NCI-H128 (cell line): ENCODE results near the gene PRKCB.
"Not testable (repeated sequence)": the region's sequence is repeated elsewhere in the genome, so short reads cannot be mapped to it uniquely, and the experiment has no call there.

ENCODE experiments used
- DNase-seq: peaks from one replicate; lab custom pipeline; 2025; ENCODE audit not compliant: unreplicated experiment; lab: John Stamatoyannopoulos, UW

Gene PRKCB

DNA sequence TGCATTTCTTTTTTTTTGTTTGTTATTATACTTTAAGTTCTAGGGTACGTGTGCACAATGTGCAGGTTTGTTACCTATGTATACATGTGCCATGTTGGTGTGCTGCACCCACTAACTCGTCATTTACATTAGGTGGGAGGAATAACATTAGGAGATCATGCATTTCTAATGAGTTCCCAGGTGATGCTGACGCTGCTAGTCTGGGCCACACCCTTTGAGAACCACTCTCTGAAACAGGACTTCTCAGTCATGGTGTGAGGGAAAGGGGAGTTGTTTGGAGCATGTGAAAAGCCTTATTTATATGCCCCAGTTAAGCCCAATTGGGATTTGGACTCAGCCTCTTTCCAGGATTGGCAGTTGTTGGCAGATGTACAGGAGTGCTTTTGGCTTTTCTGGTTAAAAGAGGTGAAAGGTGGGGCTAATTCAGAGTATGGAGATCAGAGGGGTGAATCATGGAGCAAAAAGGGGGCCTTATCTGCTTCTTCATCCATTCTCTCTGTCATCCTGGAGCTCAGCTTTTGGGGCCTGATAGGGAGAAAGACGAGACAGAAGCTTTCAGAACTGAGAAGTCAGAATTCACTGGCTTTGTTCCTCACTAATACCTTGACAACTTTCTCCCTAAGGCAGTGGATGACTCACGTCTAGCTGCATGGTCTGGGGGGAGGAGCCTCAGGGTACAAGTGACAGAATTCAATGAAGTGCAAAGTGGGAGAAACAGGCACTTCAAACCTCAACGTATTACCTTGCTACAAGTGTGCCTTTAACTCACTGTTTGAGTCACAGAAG lies 240.3 kb downstream of the PRKCB start:
- no peak for DNase-seq

DNA sequence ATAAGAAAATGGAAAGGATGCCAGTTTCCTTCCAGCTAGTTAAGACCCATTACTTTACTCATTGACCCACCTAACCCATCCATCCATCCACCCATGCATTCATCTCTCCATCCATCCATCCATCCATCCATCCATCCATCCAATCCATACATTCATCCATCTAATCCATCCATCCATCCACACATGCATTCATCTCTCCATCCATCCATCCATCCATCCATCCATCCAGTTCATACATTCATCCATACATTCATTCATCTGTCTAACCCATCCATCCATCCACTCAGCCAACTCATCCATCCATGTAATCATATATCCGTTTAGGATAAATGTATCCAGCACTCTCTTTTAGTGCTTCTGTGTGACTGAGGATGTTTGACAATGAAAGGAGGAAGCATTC lies 241.5 kb downstream of the PRKCB start:
- DNase-seq = no peak

DNA sequence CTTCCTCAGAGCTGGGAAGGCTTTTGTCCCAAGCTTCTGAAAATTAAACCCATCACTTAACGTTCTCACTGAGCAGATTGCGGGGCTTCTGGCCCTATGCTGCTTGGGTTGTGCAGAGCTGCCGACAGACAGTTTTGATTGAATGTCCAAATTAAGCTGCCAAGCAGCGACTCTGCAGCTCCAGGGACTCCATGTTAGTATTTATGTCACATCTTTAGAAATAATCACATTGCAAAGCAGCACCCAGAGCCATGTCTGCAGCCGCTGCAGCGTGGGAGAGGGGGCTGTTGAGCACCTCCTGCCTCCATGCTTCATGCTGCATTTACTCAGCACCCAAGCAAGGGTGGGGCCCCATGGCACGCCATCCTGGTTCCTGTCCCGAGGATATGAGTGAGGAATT lies 242.2 kb downstream of the PRKCB start:
- DNase-seq = no peak

DNA sequence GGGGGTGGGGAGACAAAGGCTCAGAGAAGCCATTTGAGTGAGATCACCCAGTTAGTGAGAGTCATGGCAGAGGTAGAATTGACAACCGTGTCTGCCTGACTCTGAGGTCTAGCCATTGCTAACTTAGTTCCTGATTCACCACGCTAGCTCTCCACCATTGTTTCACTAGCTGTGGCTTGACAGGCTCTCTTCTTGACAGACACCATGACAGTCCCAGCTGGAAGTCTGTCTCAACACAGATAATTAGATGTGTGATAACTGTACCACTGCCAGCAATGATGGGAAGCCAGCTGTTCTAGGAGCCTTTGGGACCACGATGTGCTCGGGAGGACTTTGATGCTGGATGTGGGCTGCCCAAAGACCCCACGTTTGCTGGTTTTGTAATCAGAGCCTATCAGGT lies 249.9 kb downstream of the PRKCB start:
- DNase-seq = no peak

DNA sequence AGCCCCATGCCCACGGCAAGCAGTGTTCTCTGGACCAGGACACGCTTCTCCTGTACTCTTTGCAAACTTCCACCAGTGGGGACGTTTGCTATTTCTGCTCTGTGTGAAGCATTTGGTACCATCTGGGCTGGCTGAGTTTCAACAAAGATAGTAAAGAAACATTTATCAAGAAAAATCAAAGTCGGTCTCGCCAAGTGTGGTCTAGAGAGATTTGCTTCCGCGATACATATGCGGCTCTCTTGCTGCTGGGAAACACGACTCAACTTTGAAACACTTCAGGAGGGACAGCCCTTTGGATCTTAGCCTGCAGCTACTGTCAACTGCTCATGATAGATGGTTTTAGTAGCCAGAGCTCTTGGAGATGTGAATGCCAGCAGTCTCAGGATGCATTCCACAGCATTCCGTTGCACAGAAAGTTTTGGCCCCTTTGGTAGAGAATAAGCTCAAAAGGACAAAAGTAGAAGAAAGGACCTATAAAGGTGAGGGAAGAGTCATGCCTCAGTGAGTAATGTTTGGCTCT lies 252.2 kb downstream of the PRKCB start:
- no peak for DNase-seq

DNA sequence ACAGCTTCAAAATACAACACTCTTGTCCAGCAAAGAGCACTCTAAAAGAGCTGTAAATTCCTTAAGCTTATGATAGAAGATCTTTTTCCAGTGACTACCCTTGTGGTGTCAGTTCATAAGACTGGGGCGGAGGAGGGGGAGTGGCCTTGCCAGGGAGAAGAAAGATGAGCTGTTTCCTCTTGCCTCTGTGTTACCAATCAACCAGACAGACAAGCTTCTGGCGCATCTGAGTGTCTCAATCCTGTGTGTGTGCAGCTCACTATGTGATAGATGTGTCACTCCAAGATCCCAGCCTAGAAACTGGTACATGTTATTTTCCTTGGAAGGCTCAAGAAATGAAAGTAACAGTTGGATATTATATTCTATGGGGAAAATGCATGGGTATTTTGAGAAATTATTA lies 253.0 kb downstream of the PRKCB start:
- DNase-seq = no peak

DNA sequence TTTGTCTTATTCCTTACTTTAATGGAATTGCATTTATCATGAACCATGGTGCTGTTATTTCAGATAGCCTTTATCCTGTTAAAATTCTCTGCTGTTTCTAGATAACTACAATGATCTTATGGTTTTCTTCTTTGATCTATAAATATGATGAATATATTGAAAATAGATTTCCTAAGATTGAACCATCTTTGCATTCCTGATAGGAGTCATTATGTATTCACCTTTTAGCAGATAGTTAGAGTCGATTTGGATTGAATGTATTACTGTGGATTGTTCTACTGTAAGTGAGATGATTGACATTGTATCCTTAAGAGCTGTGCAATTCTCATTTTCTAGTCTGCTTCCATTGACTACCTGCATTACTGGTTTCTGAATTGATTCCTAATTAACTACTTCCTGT lies 255.3 kb downstream of the PRKCB start:
- no peak for DNase-seq

DNA sequence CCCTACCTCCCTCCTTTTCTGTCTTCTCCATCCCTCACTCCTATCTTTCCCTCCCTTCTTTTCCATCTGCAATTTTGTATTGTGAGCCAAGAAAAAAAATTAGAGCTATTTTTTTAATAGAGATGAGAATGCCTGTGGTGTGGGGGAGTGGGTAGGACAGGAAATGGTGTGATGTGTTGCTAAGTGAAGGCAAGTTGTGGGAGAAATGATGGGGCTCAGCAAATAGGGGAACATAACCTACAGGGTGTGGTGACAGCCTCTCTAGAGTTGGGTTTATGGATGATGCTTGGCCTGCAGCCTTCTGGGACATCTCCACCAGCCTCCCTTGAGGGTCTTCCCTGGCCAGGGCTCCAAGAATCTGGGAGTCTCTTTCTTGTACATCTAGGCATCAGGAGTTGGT lies 257.3 kb downstream of the PRKCB start:
- no peak for DNase-seq

DNA sequence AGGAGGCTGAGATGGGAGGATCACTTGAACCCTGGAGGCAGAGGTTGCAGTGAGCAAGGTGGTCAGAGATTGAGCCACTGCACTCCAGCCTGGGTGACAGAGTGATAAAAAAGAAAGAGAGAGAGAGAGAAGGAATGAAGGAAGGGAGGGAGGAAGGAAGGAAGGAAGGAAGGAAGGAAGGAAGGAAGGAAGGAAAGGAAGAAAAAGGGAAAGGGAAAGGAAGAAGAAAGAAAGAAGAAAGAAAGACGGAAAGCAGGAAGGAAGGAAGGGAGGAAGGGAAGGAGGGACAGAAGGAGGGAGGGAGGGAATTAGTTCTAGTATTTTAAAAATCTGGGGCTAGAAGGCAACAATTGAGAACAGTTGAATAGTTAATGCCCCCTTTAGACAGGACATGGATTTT lies 258.9 kb downstream of the PRKCB start:
- DNase-seq = no peak

DNA sequence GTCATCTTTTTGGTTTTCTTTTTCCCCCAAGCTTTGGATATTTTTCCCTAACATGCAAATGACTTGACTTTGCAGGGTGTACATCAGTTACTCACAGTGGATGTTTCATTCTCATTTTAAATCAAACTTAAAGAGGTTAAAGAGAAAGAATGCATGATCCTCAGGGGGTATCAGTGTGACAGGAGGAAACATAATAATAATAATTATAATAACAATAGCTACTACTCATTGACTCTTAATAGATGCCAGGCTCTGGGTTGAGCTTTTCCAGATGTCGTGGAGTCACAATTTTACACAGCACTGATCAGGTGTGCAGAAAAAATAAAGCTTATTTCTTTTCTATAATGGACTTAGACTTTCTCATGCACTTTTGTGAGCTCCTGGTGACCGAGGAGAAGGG lies 263.1 kb downstream of the PRKCB start:
- DNase-seq = no peak

DNA sequence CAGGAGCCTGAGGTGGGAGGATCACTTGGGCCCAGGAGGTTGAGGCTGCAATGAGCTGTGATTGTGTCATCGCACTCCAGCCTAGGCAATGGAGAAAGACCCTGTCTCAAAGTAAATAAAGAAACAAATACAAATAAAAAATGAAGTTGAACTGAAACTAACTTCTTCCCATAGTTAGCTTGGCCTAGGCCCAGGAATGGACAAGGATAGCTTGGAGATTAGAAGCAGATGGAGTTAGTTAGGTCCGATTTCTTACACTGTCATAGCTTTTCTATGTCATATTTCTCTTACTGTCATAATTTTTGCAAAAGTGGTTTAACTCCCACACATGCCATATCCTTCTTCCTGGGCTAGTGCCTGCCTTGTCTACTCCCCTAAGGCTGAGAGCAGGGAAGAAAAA lies 265.6 kb downstream of the PRKCB start:
- no peak for DNase-seq

DNA sequence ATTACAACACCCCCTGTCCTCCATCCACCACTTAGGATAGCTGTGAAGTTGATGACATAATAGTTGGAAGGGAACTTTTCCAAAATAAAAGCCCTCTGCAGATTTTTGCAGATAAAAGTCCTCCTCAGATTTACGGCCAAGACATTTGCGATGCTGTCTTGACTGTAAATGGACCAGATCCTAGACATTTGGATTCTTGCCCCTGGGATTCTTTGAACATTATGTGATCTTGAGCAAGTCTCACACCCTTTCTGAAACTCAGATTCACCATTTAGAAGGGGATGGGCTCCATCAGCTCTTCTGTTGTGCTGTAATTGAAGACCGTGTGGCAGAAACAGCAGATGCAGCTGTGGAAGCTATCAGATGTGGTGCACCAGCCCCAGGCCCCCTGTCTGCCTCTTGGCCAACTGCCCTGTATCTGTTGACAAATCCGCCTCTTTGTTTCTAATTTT lies 266.5 kb downstream of the PRKCB start:
- DNase-seq = no peak

DNA sequence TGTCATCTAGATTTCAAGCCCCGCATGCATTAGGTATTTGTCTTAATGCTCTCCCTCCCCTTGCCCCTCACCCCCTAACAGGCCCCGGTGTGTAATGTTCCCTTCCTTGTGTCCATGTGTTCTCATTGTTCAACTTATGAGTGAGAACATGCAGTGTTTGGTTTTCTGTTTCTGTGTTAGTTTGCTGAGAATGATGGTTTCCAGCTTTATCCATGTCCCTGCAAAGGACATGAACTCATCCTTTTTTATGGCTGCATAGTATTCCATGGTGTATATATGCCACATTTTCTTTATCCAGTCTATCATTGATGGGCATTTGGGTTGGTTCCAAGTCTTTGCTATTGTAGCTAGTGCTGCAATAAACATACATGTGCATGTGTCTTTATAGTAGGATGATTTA lies 269.7 kb downstream of the PRKCB start:
- not testable (repeated sequence) for DNase-seq

DNA sequence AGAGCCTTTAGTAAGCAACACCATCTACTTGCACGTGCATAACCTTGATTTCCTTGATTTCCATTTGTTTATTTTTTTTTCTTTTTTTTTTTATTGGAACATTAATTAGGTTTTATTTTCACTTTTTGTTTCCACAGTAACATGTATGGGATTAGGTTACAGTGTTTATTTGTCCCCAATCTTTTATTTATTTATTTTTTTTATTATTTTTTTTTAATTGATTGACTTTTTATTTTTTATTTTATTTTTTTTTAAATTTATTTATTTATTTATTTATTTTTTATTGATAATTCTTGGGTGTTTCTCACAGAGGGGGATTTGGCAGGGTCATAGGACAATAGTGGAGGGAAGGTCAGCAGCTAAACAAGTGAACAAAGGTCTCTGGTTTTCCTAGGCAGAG lies 272.3 kb downstream of the PRKCB start:
- not testable (repeated sequence) for DNase-seq

DNA sequence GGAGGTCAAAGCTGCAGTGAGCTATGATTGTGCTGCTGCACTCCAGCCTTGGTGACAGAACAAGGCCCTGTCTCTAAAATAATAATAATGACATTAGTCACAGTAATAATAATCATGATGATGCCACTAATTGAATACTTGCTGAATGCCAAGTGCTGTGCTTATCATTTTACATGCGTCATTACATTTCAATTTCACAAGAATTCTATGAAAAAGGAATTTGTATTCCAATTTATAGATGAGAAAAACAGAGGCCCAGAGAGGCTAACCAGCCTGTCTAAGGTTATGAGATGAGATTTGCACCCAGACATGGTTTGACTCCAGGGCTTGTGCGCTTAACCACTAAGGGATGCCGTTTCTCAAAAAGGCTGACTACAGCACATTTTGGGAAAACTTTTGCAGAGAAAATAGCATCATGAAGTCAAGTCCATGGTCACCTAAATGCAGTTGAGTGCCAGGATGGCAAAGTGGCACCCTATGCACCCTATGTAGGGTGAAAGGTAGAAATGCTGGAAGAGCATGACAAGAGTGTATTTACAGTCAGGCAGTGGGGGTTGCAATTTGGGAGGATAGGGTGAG lies 276.0 kb downstream of the PRKCB start:
- no peak for DNase-seq

DNA sequence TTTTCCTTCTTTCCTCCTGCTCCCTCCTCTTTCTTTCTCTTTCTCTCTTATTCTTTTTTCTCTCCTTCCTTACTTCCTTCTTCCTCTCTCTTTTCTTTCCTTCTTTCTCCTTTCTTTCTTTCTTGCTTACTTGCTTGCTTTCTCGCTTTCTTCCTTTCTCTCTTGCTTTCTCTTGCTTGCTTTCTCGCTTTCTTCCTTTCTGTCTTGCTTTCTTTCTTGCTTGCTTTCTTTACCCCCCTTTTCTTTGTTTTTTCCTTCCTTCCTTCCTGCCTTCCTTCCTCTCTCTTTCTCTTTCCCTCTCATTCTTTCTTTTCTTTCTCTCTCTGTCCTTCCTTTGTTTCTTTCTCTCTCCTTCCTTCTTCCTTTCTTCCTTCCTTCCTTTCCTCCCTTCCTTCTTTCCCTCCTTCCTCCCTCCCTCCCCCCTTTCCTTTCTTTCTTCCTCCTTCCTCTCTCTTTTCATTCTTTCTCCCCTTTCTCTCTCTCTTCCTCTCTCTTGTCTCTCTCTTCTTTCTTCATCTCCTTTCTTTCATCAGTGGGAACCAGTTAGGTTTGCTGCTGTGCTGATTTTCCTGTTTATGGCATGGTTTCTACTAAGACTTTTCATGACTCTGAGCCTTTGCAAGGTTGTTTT lies 277.4 kb downstream of the PRKCB start:
- DNase-seq = no peak

DNA sequence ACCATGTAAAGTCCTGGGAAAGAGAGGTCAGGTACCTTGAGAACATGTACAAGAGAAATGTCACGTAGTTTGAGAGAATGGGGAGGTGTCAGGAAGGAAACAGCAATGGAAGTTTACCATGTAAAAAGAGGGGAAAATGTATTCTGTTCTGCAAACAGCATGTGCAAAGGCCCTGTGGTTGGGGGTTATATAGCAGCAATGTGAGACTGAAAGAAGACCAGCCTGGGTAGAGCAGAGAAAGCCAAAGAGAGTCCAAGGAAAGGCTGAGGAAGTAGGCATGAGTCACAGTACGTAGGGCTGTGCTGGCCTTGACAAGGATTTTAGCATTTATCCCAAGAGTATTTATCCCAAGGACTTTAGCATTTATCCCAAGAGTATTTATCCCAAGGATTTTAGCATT lies 279.1 kb downstream of the PRKCB start:
- DNase-seq = no peak

DNA sequence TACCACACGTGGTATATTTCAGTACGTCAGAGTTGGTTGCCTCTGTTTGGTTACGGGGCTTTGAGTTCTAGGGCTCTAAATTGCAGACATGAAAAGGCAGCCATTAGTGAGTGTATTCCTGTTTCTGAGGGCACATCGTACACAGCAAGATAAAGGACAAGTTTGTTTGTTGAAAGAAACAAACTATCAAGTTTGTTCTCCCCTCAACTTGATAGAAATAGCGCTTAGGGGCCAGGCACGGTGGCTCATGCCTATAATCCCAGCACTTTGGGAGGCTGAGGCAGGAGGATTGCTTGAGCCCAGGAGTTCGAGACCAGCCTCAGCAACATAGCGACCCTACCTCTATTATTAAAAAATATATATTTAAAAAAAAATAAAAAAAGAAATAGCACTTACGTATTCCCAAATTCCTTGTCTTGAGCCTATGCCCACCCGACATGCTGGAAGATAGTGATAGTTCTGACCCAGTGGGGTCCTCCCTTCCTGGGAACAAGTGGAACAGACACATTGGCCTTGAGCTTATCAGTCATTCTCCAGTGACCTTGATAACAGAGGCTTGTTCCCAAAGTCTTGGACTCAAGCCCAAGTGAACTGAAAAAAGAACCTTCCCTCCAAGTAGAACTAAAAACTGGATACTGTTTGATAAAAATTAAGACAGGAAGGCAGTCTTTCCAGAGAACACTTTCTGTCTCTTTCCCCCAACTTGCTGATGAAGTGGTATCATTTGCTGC lies 280.4 kb downstream of the PRKCB start:
- no peak for DNase-seq

DNA sequence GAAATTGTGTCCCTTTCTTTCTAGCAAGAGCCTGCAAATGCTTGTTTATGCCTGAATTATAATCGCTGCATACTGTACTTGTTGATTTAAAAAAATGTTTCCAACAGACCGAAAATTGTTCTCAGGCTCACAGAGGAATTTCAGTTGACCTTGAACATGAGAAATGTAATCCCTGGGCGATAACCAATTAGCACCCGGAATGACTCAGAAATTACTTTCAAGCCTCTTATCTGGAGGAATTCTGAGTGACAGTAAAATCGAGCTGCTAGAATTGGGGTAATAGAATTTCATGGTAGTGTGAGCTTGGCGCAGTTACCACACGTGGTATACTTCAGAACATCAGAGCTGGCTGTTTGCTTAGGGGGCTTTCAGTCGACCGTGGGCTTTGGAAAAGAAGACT lies 281.2 kb downstream of the PRKCB start:
- DNase-seq = no peak

DNA sequence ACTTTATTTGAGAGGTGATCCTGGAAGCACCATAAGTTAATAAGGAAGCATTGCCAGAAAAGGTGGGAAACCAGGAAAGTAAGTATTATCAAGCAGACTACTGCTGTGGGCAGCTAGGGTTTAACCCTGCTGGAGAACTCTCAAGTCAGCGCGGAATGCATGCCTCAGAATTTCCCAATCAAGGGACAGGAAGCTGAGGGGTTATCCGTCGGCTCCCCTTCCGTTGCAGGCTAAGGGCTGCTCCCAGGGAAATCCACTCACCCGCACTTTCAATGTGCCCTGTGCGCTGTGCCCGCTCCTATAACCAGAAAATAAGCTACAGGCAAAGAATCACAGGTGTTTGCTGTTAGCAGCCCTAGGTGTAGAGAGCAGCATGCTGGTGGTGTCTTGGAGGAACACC lies 281.9 kb downstream of the PRKCB start:
- DNase-seq = no peak

DNA sequence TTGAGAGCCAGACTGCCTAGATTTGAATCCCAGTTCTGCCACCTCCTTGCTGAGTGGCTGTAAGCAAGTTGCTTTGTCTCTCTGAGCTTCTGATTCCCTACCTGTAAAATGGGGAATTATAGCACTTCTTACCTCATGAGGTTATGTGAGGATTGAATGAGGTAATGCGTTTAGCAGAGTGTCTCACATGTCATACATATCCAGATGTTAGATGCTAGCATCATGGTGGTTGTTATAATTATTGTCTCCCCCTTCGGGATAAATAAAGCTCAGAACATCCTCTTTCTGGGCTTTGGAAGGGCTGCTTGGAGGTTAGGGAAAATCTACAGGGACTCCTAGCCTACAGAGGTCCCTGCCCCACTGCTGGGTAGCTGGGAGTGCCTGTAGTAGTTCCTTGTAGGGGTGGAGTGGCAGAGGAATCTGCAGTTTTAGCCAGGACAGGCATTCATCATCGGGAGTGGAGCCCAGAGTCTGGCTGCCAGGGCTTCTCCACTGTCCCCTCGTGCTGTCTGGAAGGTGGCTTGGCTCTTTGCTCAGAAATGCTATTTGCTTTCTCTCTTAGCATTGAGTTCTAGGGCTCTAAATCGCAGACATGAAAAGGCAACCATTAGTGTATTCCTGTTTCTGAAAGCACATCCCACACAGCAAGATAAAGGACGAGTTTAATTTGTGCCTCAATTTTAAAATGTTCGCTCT lies 282.5 kb downstream of the PRKCB start:
- no peak for DNase-seq
